Esophagus mucosa (tissue), 1 donor: Measurements from ENCODE around the gene FAXDC2. TPM values are rescaled to one million over a fixed set of nuclear protein-coding genes. Genes with fewer than 3 reads are reported as not detected.

Source experiments
- ATAC-seq: fragments of 200-7000 bp; cut with Tn5 transposase; one replicate; pipeline ENCODE4 v1.9.1; 2020
- total RNA-seq: library from RNA; stranded (reverse); gene quantifications from one replicate; pipeline ENCODE4 v1.2.4, GENCODE V29; 2023
- donor health status: DM: yes; HTN: yes; CAD: no.

The FAXDC2 gene
- total RNA-seq, result 2.9 TPM

GRCh38 chr5:154850255-154851062 is at the start of gene FAXDC2:
Gene FAXDC2 (minus strand): TSS chr5:154850603. CDS start chr5:154838178, 12,425 bp downstream.
- peak; percentile 79 for ATAC-seq

- ATAC-seq, result no peak
Observed at GRCh38 chr5:154900066-154900465, 49.7 kb upstream of the FAXDC2 start.

GRCh38 chr5:154899151-154899816 is 48.9 kb upstream of the FAXDC2 start:
- no peak for ATAC-seq

- ATAC-seq, result no peak
Observed at GRCh38 chr5:154898210-154898609, 47.8 kb upstream of the FAXDC2 start.

- ATAC-seq, result no peak
Observed at GRCh38 chr5:154896562-154897165, 46.3 kb upstream of the FAXDC2 start.

- ATAC-seq, result peak; percentile 94
Observed at GRCh38 chr5:154895606-154896561, 45.5 kb upstream of the FAXDC2 start.

GRCh38 chr5:154893381-154893780 is 43.0 kb upstream of the FAXDC2 start:
- no peak for ATAC-seq

- ATAC-seq, result peak; percentile 47
Observed at GRCh38 chr5:154892369-154892771, 42.0 kb upstream of the FAXDC2 start.

- peak; percentile 8 for ATAC-seq
Observed at GRCh38 chr5:154885439-154885838, 35.0 kb upstream of the FAXDC2 start.

GRCh38 chr5:154884424-154884823 is 34.0 kb upstream of the FAXDC2 start:
- ATAC-seq, result no peak

GRCh38 chr5:154881986-154882385 is 31.6 kb upstream of the FAXDC2 start:
- no peak for ATAC-seq

- no peak for ATAC-seq
Observed at GRCh38 chr5:154878642-154879335, 28.4 kb upstream of the FAXDC2 start.

- no peak for ATAC-seq
Observed at GRCh38 chr5:154873791-154874331, 23.5 kb upstream of the FAXDC2 start.

GRCh38 chr5:154871734-154872133 is 21.3 kb upstream of the FAXDC2 start:
- ATAC-seq, result no peak

- ATAC-seq, result no peak
Observed at GRCh38 chr5:154868702-154869101, 18.3 kb upstream of the FAXDC2 start.

GRCh38 chr5:154866841-154867240 is 16.4 kb upstream of the FAXDC2 start:
- no peak for ATAC-seq

GRCh38 chr5:154865466-154866184 is 15.2 kb upstream of the FAXDC2 start:
- no peak for ATAC-seq

- ATAC-seq, result no peak
Observed at GRCh38 chr5:154863291-154864080, 13.1 kb upstream of the FAXDC2 start.

- no peak for ATAC-seq
Observed at GRCh38 chr5:154862766-154863165, 12.4 kb upstream of the FAXDC2 start.

GRCh38 chr5:154861946-154862345 is 11.5 kb upstream of the FAXDC2 start:
- no peak for ATAC-seq
